GOT3 (cell line): ENCODE measurements around the gene SETD7.

Source experiments
- DNase-seq: peaks from one replicate; lab custom pipeline; 2025; ENCODE audit warnings: mixed read lengths; lab: John Stamatoyannopoulos, UW

Gene SETD7

DNA sequence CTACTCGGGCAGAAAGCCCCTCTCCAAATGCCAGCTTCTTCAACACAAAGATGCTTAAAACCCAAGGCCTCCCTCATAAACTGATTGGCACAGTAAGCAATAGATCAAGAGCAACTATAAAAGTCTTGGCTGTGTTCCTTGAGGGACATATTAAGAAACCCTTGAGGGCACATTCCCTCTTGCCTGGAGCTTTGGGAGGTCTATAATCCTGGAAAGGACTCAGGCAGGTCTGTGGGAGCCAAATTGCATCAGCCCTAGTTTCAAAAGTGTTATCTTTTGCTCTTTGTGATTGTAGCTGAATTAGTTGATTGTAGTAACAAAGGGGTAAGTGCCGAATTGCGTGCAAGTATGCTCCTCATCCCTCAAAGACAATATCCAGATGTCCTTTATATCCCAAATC lies 18.6 kb upstream of the SETD7 start:
- no peak for DNase-seq

DNA sequence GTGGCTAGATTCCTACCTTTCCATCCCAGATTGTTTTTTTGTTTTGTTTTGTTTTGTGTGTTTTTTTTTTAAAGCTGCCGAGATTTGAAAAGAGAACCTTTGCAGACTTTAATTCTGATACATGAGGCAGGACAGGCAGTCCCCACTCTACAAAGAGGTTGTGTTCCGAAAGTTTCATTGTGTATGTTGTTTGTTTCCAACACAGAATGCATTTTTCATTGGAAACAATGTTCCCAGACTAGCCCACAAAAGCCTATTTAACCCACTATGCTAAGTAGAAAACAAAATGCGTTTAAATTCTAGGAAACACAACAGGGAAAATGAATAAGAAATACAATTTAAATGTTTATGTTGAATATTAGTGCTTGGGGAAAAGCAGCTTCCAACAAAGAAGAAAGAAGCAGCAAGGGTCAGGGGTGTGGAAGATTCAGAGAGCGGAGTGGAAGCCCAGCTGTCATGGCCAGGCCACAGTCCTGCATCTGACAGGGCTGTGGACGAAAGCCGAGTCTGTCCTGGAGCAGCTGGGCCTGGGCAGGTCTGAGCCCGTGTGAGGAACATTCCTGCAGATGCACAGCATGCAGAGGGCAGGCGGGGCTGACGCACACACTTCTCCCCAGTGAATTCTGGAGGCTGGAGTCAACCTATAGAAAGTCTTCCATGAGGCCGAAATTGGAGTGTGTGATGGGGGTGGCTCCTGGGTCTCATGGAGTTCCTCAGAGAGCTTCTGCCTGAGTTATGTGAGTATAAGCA lies 12.4 kb upstream of the SETD7 start:
- no peak for DNase-seq

DNA sequence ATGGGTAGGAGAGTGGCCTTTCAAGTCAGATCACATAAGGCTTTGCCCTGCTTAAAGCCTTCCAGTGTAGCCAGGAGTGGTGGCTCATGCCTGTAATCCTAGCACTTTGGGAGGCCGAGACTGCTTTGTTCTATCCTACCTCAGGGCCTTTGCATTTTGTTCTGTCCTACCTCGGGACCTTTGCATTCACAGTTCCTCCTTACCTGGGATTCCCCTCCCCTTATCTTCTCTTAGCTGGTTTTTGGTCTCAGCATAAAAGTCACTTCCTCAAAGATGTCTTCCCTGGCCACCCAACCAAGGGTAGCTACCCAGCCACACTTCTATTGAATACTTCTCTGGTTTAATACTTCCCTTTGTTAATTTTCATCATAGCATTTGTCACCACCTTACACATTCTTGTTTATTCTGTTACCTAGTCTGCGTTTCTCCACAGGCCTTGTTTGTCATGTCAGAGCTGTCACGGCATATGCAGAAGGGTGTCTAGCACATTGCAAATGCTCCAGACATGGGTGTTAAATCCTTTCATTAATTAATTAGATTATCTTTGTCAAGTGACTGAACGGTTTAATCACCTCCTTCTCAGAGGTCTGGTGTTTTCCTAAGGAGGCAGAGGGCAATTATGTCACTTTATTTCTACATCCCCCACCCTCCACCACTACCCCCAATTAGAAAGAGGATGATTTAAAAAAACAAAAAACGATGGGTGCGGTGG lies 11.3 kb upstream of the SETD7 start:
- DNase-seq: no peak

DNA sequence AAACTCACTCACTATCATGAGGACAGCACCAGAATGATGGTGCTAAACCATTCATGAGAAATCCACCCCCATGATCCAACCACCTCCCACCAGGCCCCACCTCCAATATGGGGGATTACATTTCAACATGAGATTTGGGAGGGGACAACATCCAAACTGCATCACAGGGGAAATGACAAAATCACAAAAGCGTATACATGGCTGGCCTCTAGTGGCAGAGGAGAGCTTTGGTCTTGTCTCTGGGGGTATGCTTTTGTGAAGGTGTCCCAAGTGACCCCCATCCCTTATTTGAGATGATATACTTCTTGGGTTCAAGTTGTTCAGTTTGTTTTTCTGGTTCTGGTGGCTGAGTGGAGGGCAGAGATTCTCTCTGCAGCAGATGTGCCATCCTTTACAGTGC lies 8.5 kb upstream of the SETD7 start:
- DNase-seq: no peak

DNA sequence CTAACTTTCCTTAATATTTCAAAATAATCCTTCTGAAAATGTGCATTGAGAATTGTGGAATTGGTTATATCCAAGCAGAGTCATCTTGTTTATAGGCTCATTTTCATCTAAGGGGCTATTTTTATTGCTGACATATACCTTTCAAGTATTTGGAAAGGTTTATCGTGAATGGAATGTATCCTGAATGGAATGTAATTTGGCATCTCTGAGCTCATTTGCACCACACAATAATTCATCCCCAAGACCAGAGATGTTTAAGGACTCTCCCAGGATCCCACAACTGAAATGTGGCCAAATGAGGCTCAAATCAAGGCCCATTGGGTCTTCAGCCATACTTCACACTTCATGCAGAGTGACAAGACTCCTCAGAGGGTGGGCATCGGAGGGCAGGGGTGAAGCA lies 7.5 kb upstream of the SETD7 start:
- no peak for DNase-seq

DNA sequence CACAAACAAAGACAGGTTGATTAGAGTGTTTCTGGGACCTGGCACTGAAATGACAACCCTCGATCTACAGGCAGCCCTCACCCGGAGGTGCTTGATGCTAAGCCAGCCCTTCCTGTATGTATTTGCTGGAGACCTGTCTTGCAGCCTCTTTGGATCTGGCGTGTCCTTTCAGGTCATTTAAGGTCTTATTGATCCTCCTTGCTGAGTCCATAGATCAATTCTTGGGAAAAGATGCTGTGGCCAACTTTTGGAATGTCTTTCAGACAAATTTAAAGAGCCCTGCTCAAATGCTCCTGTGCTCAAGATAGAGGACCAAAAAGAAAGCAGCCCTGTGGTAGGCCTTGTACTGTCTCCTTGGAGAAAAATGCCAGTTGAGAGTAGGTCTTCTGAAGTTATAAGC lies 6.8 kb upstream of the SETD7 start:
- no peak for DNase-seq

DNA sequence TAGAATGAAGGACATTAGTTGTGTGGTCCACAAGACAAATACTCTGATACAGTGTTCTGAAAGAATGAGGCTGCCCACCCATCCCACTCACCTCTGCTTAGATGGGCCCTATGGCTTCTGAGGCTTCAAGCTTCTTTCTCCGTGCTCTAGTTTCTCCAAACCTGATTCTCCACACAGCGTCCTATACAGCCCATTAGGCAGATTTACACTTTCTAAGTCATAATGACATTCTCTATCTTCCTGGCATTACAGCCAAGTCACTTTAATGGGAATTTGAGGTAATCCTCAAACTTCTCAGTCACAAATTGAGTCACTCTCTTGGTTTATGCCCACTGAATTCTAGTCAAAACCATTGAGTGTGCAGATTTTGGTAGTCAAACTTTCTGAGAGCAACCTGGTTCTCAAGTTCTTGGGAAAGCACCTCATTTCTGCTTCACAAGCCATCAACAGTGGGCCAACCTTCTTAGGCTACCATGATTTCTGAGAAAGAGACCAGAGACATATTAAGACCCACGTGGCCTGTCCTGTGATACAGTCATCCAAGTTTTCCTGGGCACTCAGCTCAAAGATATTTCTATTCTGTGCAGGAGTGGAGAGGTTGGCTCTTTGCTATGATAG lies 6.2 kb upstream of the SETD7 start:
- DNase-seq: no peak

DNA sequence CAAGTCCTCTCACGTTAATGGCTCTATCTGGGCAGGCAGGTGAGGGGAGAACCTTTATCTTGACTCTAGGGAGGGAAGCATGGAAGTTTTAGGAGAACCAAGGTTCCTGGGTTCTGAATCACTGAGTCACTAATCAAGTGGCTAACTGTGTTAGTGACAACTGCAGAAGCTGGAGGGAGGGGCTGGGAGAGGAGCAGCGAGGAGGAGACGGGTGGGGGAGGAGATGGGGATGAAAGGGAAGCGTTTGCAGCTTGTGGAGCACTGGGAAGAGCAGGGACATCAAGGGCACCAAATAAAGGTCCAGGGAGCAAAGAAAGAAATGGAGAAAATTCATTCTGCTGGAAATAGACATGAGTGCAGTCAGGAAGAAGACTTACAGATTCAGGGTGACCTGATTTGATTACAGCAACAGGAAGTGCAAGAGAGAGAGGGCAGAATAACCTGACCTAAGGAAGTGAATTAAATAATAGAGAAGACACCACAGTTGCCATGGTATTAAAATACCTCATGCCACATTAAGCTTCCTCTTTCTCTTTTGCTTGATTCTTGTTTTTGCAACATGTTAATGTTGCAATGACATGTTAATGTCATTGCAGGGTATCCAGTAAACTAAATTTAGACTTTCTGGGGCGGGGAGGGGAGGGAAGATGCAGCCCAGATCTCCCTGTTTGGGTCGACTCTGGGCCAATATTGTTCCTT lies 4.5 kb upstream of the SETD7 start:
- DNase-seq: no peak

DNA sequence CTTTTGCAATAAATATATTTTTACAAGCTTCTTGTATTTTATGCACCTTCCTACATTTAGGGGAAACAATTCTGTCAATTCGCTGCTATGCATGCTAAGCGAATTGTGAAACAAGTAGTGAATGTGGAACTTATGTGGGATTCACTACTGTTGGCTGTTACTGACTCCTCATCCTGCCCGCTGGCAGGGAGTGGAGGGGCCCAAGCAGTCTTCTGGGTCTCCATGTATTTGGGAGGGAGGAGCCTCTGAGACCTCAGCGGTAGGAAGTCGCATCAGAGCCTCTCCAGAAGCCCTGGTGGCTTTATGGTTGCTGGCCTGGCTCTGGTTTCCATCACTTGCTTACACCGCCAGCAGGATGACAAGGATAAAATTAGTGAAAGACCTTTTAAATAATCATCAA lies 3.7 kb upstream of the SETD7 start:
- no peak for DNase-seq

DNA sequence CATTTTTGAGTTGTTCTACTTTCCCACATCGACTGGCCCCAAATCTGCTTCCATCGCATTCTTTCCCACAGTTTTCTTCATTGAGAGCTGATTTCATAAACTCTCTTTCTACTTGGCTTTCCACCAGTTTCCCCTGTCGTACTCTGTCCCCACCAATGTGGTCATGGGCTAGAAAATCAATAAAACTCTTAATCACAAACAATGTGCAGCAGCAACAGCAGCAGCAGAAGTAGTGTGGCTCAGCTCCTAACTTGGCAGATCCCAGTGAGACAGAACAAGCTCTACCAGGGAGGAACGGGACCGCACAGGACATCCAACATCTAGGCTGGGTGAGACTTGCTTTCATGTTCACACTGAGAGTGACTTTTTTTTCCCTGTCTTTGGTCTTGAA lies 3.1 kb upstream of the SETD7 start:
- no peak for DNase-seq

DNA sequence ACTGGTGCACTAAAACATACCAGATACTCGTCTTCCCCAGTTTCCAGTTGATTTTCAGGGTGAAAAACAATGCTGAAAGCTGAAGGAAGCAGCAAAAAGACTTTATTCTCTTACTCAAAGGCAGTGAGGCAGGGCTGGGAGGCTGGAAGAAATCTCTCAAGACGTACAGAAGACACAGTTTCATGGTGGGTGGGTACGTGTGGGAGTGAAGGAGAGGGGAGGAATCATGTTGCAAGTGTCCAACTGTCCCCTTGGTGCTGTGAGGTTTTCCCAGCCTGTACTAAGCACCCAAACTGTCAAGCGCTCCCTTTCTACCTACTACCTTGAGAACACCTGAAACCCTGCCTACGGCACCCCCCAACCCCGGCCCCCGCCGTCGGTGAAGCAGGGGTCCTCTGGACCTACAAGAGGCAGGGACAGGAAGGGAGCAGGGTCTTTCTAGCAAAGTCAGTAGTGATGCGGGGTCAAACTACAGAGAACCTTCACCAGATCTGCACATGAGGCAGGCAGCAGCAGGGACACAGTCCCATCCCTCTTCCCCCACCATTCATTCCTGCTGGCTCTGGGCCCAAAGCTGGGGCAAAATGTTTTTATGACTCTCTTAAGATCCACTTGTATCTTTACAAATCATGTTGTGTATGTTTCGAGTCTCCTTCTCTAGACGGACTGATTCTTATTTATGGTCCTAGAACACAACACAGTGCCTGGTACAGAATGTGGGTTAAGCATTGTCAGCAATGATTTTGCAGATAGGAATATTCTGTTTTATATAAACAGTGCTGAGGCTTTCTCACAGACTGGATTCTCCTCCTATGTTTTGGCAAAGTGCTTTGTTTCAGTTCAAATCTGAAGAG lies 2.4 kb upstream of the SETD7 start:
- DNase-seq: no peak

DNA sequence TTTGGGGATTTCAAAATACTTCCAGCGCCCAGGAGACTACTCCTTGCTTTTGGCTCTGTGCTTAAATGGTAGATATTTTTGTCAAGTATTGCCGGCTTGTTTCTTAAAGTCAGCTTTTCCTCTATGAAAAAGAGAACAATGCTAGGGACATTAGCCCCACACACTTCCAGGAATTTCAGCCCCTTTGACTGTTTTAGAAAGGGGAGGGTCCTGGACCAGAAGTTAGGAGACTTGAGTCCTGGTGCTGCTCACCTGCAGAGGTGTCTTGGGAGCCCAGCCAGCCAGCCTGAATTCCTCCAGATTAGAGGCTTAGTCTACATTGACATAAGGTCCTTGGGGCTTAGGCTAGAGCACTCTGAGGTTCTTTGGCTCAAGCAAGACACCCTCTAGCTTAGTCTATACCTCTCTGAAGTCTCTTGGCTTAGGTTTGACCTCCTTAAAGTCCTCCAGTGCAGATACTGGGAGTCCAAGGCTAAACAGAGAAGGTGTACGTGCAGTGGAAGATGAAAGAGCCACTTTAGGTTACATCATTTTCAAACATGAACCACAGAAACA lies 1.6 kb upstream of the SETD7 start:
- DNase-seq: no peak

DNA sequence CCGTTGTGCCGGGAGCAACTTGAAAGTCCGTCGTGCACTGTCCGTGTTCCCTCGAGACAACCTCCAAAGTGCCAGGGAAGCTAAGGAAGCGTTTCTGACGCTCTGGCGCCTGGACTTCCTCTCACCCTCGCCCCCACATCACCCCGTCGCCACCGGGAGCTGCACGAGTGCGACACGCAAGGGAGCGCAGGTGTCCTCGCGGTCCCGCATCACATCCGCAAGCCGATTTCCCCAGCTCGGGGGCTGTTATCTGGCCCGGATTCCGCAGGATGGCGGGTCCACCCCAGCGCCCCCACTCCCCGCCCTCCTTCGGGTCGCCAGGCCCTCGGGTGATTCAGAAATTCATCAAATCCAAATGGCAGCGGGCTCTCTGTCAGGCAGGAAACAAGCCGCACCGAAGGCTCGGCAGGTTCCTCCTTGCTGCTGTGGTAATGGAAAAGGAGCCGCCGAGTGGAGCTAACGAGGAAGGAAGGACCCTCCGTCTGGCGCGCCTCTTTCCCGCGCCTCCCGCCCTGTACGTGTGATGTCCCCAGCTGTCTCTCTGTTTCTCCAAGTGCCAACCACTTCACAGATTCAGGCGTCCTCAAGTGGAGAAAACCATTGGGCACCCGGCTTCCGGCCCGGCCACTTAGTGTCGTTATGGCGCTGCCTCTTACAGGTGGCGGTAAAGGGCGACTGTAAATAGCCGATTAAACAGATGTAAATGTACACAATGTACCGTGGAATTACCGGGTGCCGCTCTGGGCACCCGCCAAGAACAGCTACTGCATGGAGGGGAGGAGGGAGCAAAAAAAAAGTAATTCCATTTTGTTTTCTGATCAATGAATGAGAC lies 921 bp upstream of the SETD7 start:
- DNase-seq: no peak

DNA sequence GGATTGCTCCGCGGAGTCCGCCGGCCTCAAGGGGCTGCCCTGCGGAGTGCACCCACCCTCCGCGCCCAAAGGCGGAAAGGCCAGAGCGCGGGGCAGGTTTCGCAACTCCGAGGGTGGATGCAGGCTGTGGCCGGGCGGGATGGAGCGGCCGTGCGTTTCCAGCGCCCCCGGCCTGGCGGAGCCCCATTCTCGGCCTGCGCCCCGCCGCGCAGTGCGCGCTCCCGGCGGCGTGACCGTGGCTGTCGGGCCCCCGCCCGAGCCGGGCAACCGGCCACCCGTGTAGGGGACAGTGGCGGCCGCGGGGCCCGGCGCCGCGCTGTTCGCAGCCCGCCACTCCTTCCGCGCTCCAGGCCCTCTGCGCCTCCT lies 331 bp downstream of the SETD7 start:
- no peak for DNase-seq

DNA sequence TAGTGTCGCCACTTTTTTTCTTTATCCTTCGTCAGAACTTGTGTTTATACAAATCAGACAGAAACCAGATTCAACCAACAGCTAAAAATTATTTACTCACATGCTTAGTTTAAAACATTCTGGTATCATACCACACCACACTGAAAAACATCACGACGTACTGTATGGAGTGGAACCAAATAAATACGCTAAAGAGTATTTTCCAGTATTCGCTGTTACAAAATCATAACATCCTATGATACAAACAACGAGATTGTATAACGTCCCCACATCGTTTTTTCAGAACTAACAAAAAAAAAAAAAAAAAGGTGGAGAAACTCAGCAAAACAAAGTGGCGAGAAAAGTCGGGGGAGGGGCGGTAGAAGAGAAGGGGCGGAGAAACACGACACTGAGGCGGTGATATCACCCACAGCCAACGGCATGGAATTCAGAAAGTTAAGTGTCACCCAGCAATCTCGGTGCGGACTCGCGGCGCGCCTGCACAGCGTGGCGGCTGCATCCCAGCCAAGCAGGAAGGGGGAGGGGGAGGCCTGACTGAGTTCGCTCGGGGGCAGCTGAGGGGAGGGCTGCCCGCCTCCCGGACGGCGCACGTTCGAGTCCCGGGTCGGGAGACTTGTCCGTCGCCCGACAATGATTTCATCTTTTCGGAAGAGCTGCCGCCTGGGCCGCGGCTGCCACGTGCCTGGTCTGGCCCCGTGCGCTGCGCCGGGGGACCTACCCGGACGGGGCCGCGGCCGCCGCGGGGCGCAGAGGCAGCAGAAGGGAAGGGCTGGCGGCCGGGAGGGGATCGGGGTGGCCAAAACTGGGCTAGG lies 920 bp downstream of the SETD7 start:
- peak; percentile 10 for DNase-seq

DNA sequence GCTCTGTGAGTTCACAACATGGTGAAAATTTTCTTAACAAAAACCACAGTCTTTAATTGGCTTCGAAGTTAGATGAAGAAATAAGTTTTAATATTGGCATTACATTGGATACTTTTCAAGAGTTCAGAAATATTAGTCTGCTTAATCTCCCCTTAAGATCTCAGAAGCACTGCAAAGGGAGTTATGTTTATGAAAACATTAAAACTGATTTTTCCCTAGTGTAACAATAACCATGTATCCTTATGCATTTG lies 1.5 kb downstream of the SETD7 start:
- DNase-seq: no peak

DNA sequence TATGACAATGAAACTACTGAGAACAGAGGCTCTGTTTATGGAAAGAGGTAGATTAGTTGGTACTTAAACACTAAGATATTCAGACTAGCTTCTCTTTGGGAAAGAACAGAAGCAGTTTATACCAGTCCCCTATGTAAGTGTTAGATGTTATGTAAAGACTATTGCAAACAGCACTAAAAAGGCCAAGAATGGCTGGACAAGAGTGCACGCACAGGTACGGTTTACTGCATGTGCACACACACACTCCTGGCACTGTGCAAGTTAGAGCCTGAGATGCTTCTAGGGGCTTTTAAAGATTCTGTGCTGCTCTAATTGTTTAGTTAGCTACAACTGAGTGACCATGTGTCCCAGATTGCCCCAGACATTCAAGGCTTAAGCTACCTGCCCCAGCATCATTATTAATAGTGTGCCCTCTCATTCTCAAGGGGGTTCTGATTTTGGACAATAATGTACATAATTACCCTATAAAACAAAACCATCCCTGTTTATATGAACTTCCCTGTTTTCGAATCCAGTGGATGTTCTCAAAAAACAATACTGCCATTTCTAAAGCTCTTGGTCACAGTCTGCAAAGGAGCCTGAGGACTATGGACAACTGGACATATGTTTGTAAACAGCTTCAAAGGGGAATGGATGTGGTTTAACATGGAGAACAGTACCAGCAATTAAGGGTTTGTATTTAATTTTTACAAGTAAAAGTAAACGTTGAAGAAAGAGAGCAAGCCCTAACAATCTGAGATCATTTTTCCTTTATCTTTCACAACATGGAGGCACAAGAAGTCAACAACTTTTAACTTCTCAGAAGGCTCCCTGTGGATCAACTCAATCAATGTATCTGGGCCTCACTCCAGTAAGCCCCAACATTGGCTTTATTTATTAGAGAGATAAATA lies 2.0 kb downstream of the SETD7 start:
- DNase-seq: no peak

DNA sequence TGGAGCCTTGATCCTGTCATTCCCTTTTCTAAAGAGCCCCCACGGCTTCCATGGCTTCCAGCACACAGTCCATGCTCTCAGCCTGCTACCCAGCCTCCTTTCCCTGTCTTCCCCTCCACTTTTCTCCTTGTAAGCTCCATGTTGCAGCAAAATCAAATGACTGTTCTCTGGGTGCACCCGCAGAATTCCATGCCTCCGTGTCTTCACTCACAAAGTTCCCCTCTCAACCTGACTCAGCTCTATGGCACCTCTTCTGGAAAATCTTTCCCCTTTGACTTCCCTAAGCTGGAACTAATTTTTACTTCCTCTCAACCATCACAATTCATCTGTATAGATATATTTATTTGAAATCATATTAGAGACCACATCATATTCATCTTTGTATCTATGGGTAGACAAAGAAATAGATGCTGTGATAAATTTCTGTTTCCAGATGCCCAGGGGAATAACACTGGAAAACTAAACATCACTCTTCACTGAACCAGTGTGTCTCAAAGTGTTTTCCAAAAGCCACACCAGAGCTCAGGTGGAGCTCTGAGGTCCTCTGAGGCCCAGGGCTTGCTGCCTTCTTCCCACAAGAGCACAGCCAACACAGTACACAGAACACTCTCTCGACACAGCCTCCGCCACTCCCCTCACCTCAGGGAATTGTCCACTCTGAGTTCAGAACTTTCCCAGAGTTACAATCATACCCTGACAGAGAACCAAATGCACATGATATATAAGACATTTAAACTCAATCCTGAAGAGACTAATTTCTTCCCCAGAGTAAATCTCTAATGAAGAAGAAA lies 3.3 kb downstream of the SETD7 start:
- DNase-seq: no peak
